Pancreas (tissue), 10 donors: ENCODE measurements around the gene PIP4K2C. TPM values are rescaled to one million over a fixed set of nuclear protein-coding genes. Genes with fewer than 3 reads are reported as not detected.
A peak's percentile ranks its signal among the peaks of the same experiment; 100 is the strongest.
"Not testable (repeated sequence)": the region's sequence is repeated elsewhere in the genome, so short reads cannot be mapped to it uniquely, and the experiment has no call there.

Source experiments
- ATAC-seq, 4 donors: fragments of 200-7000 bp; cut with Tn5 transposase; one replicate each; pipeline versions ENCODE4 v1.8.0 to v1.9.1; 2020; ENCODE audit warnings: mild to moderate bottlenecking in 4 of 4, moderate library complexity in 4 of 4
- DNase-seq, 6 donors: peaks; one replicate each; pipeline ENCODE4 v3.0.0-alpha.2; 2020
- FAIRE-seq: peaks from 2 replicates; lab custom pipeline; 2012; peaks lifted over from hg19 to GRCh38; lab: Jason Lieb, UNC
- H3K27ac ChIP-seq, 4 donors: fragments of 200-600 bp; sonication (generic); 1 replicate in 3 of 4; 2 replicates in 1 of 4; pipeline versions ENCODE4 v1.5.0 to v1.8.0; 2020
- H3K27me3 ChIP-seq, 4 donors: fragments of 200-600 bp; one replicate each; pipeline ENCODE4 v1.8.0; 2021
- H3K36me3 ChIP-seq, 3 donors: fragments of 200-600 bp; sonication (generic) in 1 of 3; one replicate each; pipeline versions ENCODE4 v1.5.0 to v1.8.0; 2020 to 2021
- H3K4me1 ChIP-seq, 3 donors: fragments of 200-600 bp; one replicate each; pipeline ENCODE4 v1.8.0; 2021
- H3K4me3 ChIP-seq, 4 donors: fragments of 200-600 bp; sonication (generic) in 2 of 4; one replicate each; pipeline versions ENCODE4 v1.5.0 to v1.8.0; 2020 to 2021
- H3K9me3 ChIP-seq, 4 donors: fragments of 200-600 bp; one replicate each; pipeline ENCODE4 v1.8.0; 2021
- WGBS, 2 donors: extraction: QIAGEN DNeasy Blood & Tissue Kit; methylation state at CpG; one replicate each; pipeline ENCODE4 v1.1.7; 2013; 5-methylcytosine and 5-hydroxymethylcytosine counted together
- intact Hi-C, 3 donors: fragments of 100-400 bp; cut with DNase I; formaldehyde crosslinking; loops; one replicate each; pipeline versions ENCODE4 v1.11.1 to v1.14.2; 2022
- polyA plus RNA-seq, 2 donors: library from polyadenylated mRNA; stranded (reverse); fragments of 200-250 nt; gene quantifications; one replicate each; pipeline ENCODE4 v1.2.3, GENCODE V29; 2013
- total RNA-seq, 6 donors: library from RNA; stranded (reverse); fragmentation: NEBNext Ultra II Directional in 4 of 6; extraction: Animal tissue kit (Norgen Biotek cat#: 25700) in 4 of 6; gene quantifications; one replicate each; pipeline versions ENCODE4 v1.2.1 to v1.2.4, GENCODE V29; 2021 to 2023
- TF ChIP-seq, protein P1 (sequence below), 4 donors: fragments of 200-600 bp; sonication (generic) in 3 of 4; IDR thresholded peaks; one replicate each; pipeline versions ENCODE4 v1.5.0 to v1.8.0; 2021; ENCODE audit warnings: antibody characterized with exemption in 4 of 4
- donor health status: healthy with polysubstance abuse.
- donor health status: DM: no; HTN: no; CAD: no; lungs with moderate emphysema.
- donor health status: DM: no; HTN: no; CAD: no.
- donor health status: control.
- donor health status: control.
- donor health status: Bipolar disorder and iron deficiency.
- donor health status: DM: yes; HTN: yes; CAD: no.
- donor health status: DM: no; HTN: no; CAD: no.
- donor health status: DM: no; HTN: no; CAD: no.
- donor health status: DM: yes; HTN: yes; CAD: no.

The PIP4K2C gene
- total and polyA plus RNA-seq, 8 donors: 5.3 to 17.0 (median 15.4) TPM

DNA sequence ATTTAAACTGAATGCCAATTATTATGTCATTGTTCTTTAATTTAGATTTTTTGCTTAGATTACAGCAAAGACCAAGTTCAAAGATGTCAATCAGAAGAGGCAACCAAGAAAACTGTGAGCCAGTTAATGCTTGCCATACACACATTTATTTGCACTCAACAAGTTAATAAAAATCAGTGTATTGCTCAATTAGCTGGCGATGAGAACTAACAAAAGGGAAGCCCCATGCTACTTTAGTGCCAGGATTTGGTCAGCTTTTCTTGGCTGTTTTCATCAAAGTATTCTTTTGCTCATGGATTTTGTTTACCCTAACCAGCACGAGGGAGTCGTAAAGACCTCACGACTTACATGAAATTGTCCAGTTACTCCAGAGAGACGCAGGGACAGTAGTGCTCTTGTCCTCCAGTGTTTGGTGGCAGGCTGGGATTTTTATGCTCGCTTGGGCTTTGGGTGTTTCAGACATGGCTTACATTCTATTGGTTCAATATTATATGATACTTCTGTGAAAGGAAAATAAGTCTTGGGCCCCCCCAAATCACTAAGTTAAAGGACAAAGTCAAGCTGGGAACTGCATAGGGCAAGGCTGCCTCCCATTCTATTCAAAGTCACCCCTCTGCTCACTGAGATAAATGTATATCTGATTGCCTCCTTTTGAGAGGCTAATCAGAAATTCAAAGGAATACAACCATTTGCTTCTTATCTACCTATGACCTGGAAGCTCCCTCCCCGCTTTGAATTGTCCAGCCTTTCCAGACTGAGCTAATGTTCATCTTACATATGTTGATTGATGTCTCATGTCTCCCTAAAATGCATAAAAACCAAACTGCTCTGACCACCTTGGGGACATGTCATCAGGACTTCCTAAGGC, 49.4 kb downstream of the PIP4K2C start:
- DNase-seq (no peak), ATAC-seq (no peak), FAIRE-seq (no peak)
- H3K9me3 ChIP-seq: no peaks in the 10 kb centered on the region
- H3K27ac ChIP-seq: no peak overlapping the region
- no peaks in the 10 kb centered on the region for H3K36me3 ChIP-seq
- no peak overlapping the region for H3K4me3 ChIP-seq
- 71 to 74% methylated on average over 7 of the region's 7 CpGs for WGBS, 2 donors
- no peaks in the 10 kb centered on the region for H3K27me3 ChIP-seq
- TF ChIP-seq, protein P1, sequence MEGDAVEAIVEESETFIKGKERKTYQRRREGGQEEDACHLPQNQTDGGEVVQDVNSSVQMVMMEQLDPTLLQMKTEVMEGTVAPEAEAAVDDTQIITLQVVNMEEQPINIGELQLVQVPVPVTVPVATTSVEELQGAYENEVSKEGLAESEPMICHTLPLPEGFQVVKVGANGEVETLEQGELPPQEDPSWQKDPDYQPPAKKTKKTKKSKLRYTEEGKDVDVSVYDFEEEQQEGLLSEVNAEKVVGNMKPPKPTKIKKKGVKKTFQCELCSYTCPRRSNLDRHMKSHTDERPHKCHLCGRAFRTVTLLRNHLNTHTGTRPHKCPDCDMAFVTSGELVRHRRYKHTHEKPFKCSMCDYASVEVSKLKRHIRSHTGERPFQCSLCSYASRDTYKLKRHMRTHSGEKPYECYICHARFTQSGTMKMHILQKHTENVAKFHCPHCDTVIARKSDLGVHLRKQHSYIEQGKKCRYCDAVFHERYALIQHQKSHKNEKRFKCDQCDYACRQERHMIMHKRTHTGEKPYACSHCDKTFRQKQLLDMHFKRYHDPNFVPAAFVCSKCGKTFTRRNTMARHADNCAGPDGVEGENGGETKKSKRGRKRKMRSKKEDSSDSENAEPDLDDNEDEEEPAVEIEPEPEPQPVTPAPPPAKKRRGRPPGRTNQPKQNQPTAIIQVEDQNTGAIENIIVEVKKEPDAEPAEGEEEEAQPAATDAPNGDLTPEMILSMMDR (IDR thresholded peaks at IDR 0.05): no peak
- intact Hi-C loops: no loop called here
- H3K4me1 ChIP-seq: no peaks in the 10 kb centered on the region

DNA sequence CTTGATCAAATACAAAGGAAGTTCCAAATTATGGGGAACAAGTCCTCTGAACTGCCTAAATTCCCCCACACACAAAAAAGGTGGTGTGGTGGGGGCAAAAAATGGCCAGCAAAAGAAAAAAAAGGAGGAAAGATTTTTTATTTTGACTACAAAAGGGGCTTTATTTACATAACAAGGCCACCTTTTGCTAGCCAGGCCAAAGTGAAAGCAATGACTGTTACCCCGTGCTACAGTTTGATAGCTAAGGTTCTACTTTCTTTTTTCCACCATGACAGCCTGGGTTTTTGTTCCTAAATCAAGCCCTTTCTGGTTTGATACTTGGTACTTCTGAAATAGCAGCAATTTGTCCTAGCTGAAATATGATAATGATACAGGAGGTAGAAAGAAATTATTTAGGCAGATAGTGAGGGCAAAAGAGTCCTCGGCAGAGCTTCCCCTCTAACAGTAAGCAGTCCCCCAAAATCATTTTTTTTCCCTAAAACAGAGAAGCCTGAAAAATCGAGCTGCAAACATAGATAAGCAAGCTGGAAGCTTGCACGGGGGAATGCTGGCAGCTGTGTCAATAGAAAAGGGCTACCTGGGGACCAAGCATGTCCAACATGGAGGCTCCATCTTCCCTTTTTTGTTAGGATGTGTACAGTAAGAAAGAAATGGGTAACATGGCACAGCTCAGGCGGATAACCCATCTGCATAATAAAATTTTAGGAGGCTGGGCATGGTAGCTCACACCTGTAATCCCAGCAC, 50.9 kb downstream of the PIP4K2C start:
- Histone ChIP-seq H3K36me3 (no peaks in the 10 kb centered on the region), H3K4me1 (no peaks in the 10 kb centered on the region), H3K27ac (no peak overlapping the region), H3K4me3 (no peak overlapping the region), H3K9me3 (no peaks in the 10 kb centered on the region), H3K27me3 (no peaks in the 10 kb centered on the region)
- DNase-seq (peak in 4 of 6 donors; percentile 35 to 64 (median 56)), FAIRE-seq (no peak), ATAC-seq (peak in 2 of 4 donors; percentile 50 to 55)
- intact Hi-C loops: no loop called here
- TF ChIP-seq, protein P1 (IDR thresholded peaks at IDR 0.05): no peak
- WGBS, 2 donors: 30 to 33% methylated on average over 5 of the region's 5 CpGs

DNA sequence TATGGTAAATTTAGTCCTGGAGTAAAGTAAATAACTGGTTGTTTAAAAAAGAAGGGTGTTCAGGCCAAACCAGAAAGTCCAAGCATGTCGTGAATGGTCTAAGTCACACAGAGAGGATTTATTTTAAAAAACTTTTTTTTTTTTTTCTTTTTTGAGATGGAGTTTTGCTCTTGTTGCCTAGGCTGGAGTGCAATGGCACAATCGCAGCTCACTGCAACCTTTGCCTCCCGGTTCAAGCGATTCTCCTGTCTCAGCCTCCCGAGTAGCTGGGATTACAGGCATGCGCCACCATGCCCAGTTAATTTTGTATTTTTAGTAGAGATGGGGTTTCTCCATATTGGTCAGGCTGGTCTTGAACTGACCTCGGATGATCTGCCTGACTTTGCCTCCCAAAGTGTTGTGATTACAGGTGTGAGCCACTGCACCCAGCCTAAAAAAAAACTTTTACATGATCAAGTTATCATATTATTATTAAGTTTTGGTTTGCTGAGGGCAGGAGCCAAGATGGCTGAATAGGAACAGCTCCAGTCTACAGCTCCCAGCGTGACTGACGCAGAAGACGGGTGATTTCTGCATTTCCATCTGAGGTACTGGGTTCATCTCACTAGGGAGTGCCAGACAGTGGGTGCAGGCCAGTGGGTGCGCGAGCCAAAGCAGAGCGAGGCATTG, 55.1 kb downstream of the PIP4K2C start:
- DNase-seq, H3K4me1 ChIP-seq, H3K36me3 ChIP-seq, H3K27me3 ChIP-seq, H3K9me3 ChIP-seq, intact Hi-C loops, FAIRE-seq, H3K27ac ChIP-seq, H3K4me3 ChIP-seq, ATAC-seq: not testable (repeated sequence)
- 63 to 69% methylated on average over 11 to 13 of the region's 13 CpGs for WGBS, 2 donors

DNA sequence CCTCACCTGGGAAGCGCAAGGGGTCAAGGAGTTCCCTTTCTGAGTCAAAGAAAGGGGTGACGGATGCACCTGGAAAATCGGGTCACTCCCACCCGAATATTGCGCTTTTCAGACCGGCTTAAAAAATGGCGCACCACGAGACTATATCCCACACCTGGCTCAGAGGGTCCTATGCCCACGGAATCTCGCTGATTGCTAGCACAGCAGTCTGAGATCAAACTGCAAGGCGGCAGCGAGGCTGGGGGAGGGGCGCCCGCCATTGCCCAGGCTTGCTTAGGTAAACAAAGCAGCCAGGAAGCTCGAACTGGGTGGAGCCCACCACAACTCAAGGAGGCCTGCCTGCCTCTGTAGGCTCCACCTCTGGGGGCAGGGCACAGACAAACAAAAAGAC, 55.7 kb downstream of the PIP4K2C start:
- FAIRE-seq, H3K4me3 ChIP-seq, intact Hi-C loops, H3K27ac ChIP-seq, H3K9me3 ChIP-seq, H3K4me1 ChIP-seq, ATAC-seq, H3K27me3 ChIP-seq, DNase-seq, H3K36me3 ChIP-seq: not testable (repeated sequence)
- WGBS, 2 donors: 84% methylated on average over 10 of the region's 15 CpGs; no CpG with 5 or more reads in 1 of the 2 donors

Other genes with a start within 250 kb of the PIP4K2C start
- 10 to 100 TPM; 22.9 to 39.8 (median 25.5) TPM for gene R3HDM2, start 160.1 kb upstream of the PIP4K2C start, total RNA-seq
- gene R3HDM2, start 160.1 kb upstream of the PIP4K2C start, polyA plus RNA-seq: 10 to 100 TPM; 14.5 to 16.8 TPM
- gene INHBC, start 156.4 kb upstream of the PIP4K2C start, total RNA-seq: under 1 TPM in 2 of 6 donors, not detected in 4; 0.09 TPM
- not detected for gene INHBC, start 156.4 kb upstream of the PIP4K2C start, polyA plus RNA-seq
- gene INHBE, start 135.9 kb upstream of the PIP4K2C start, total RNA-seq: 10 to 100 TPM in 1 of 6 donors, under 1 TPM in 1, not detected in 4; 0.24 to 17.8 TPM
- gene INHBE, start 135.9 kb upstream of the PIP4K2C start, polyA plus RNA-seq: under 1 TPM in 1 of 2 donors, not detected in 1; 0.05 TPM
- 1 to 10 TPM in 1 of 6 donors, under 1 TPM in 3, not detected in 2; 0.06 to 2.2 (median 0.79) TPM for gene GLI1, start 131.4 kb upstream of the PIP4K2C start, total RNA-seq
- under 1 TPM; 0.19 TPM for gene GLI1, start 131.4 kb upstream of the PIP4K2C start, polyA plus RNA-seq
- 10 to 100 TPM in 1 of 6 donors, 1 to 10 TPM in 3, under 1 TPM in 2; 0.39 to 11.7 (median 3.6) TPM for gene ARHGAP9, start 111.3 kb upstream of the PIP4K2C start, total RNA-seq
- gene ARHGAP9, start 111.3 kb upstream of the PIP4K2C start, polyA plus RNA-seq: 1 to 10 TPM; 6.2 to 6.5 TPM
- 100 to 1,000 TPM in 1 of 6 donors, 10 to 100 TPM in 5; 33.4 to 210 (median 80.7) TPM for gene MARS1, start 103.1 kb upstream of the PIP4K2C start, total RNA-seq
- 10 to 100 TPM; 87.5 to 90.6 TPM for gene MARS1, start 103.1 kb upstream of the PIP4K2C start, polyA plus RNA-seq
- gene DDIT3, start 70.7 kb upstream of the PIP4K2C start, total RNA-seq: 10 to 100 TPM in 2 of 6 donors, 1 to 10 TPM in 4; 8.5 to 45.9 (median 9.0) TPM
- gene DDIT3, start 70.7 kb upstream of the PIP4K2C start, polyA plus RNA-seq: 10 to 100 TPM; 27.5 to 52.7 TPM
- 10 to 100 TPM; 37.4 to 66.1 (median 46.1) TPM for gene MBD6, start 68.4 kb upstream of the PIP4K2C start, total RNA-seq
- gene MBD6, start 68.4 kb upstream of the PIP4K2C start, polyA plus RNA-seq: 10 to 100 TPM; 62.9 to 87.1 TPM
- 10 to 100 TPM; 54.9 to 66.2 (median 63.5) TPM for gene DCTN2, start 44.0 kb upstream of the PIP4K2C start, total RNA-seq
- 100 to 1,000 TPM in 1 of 2 donors, 10 to 100 TPM in 1; 73.7 to 117 TPM for gene DCTN2, start 44.0 kb upstream of the PIP4K2C start, polyA plus RNA-seq
- under 1 TPM; 0.25 to 0.95 (median 0.47) TPM for gene KIF5A, start 41.1 kb upstream of the PIP4K2C start, total RNA-seq
- gene KIF5A, start 41.1 kb upstream of the PIP4K2C start, polyA plus RNA-seq: 1 to 10 TPM in 1 of 2 donors, under 1 TPM in 1; 0.76 to 2.9 TPM
- gene DTX3, start 13.6 kb downstream of the PIP4K2C start, total RNA-seq: 10 to 100 TPM in 4 of 6 donors, 1 to 10 TPM in 2; 9.0 to 22.9 (median 12.1) TPM
- gene DTX3, start 13.6 kb downstream of the PIP4K2C start, polyA plus RNA-seq: 10 to 100 TPM; 36.6 to 71.7 TPM
- gene ARHGEF25, start 20.2 kb downstream of the PIP4K2C start, total RNA-seq: 1 to 10 TPM; 1.8 to 7.0 (median 3.3) TPM
- 10 to 100 TPM; 16.5 to 22.1 TPM for gene ARHGEF25, start 20.2 kb downstream of the PIP4K2C start, polyA plus RNA-seq
- under 1 TPM in 5 of 6 donors, not detected in 1; 0.04 to 0.78 (median 0.24) TPM for gene B4GALNT1, start 42.0 kb downstream of the PIP4K2C start, total RNA-seq
- gene B4GALNT1, start 42.0 kb downstream of the PIP4K2C start, polyA plus RNA-seq: 1 to 10 TPM in 1 of 2 donors, under 1 TPM in 1; 0.61 to 1.1 TPM
- 100 to 1,000 TPM; 177 to 254 (median 196) TPM for gene OS9, start 102.9 kb downstream of the PIP4K2C start, total RNA-seq
- 100 to 1,000 TPM; 177 to 192 TPM for gene OS9, start 102.9 kb downstream of the PIP4K2C start, polyA plus RNA-seq
- gene AGAP2, start 147.6 kb downstream of the PIP4K2C start, total RNA-seq: 1 to 10 TPM in 1 of 6 donors, under 1 TPM in 5; 0.24 to 1.2 (median 0.72) TPM
- 1 to 10 TPM in 1 of 2 donors, under 1 TPM in 1; 0.87 to 3.0 TPM for gene AGAP2, start 147.6 kb downstream of the PIP4K2C start, polyA plus RNA-seq
- gene TSPAN31, start 153.8 kb downstream of the PIP4K2C start, total RNA-seq: 10 to 100 TPM; 12.2 to 17.9 (median 14.5) TPM
- gene TSPAN31, start 153.8 kb downstream of the PIP4K2C start, polyA plus RNA-seq: 10 to 100 TPM; 13.0 to 29.8 TPM
- 10 to 100 TPM; 30.6 to 48.5 (median 40.3) TPM for gene CDK4, start 161.1 kb downstream of the PIP4K2C start, total RNA-seq
- 10 to 100 TPM; 26.7 to 43.4 TPM for gene CDK4, start 161.1 kb downstream of the PIP4K2C start, polyA plus RNA-seq
- gene MARCHF9, start 163.9 kb downstream of the PIP4K2C start, total RNA-seq: 10 to 100 TPM in 1 of 6 donors, 1 to 10 TPM in 5; 6.7 to 11.3 (median 7.6) TPM
- 10 to 100 TPM; 17.2 to 32.5 TPM for gene MARCHF9, start 163.9 kb downstream of the PIP4K2C start, polyA plus RNA-seq
- 1 to 10 TPM; 2.1 to 5.8 (median 3.8) TPM for gene CYP27B1, start 175.9 kb downstream of the PIP4K2C start, total RNA-seq
- 1 to 10 TPM; 1.6 to 3.3 TPM for gene CYP27B1, start 175.9 kb downstream of the PIP4K2C start, polyA plus RNA-seq
- 10 to 100 TPM; 11.5 to 28.5 (median 15.9) TPM for gene METTL1, start 180.9 kb downstream of the PIP4K2C start, total RNA-seq
- gene METTL1, start 180.9 kb downstream of the PIP4K2C start, polyA plus RNA-seq: 10 to 100 TPM; 43.3 to 55.9 TPM
- gene EEF1AKMT3, start 181.4 kb downstream of the PIP4K2C start, total RNA-seq: 10 to 100 TPM in 5 of 6 donors, 1 to 10 TPM in 1; 9.3 to 20.8 (median 16.0) TPM
- gene EEF1AKMT3, start 181.4 kb downstream of the PIP4K2C start, polyA plus RNA-seq: 1 to 10 TPM; 3.7 to 7.2 TPM
- gene TSFM, start 191.6 kb downstream of the PIP4K2C start, total RNA-seq: 10 to 100 TPM in 4 of 6 donors, 1 to 10 TPM in 2; 7.2 to 14.2 (median 12.1) TPM
- 10 to 100 TPM; 13.2 to 16.7 TPM for gene TSFM, start 191.6 kb downstream of the PIP4K2C start, polyA plus RNA-seq
- gene AVIL, start 227.5 kb downstream of the PIP4K2C start, total RNA-seq: 10 to 100 TPM in 1 of 6 donors, 1 to 10 TPM in 5; 1.6 to 11.7 (median 3.7) TPM
- 10 to 100 TPM; 11.7 to 15.9 TPM for gene AVIL, start 227.5 kb downstream of the PIP4K2C start, polyA plus RNA-seq